Left colon (tissue), 2 donors: Measurements from ENCODE around the gene GATA1. TPM values are rescaled to one million over a fixed set of nuclear protein-coding genes. Genes with fewer than 3 reads are reported as not detected.
"Not testable (repeated sequence)": the region's sequence is repeated elsewhere in the genome, so short reads cannot be mapped to it uniquely, and the experiment has no call there.

Experiments used
- ATAC-seq: fragments of 200-7000 bp; cut with Tn5 transposase; one replicate; pipeline ENCODE4 v1.9.1; 2020; ENCODE audit warnings: mild to moderate bottlenecking, moderate library complexity
- DNase-seq, 2 donors: peaks; one replicate each; pipeline ENCODE4 v3.0.0-alpha.2; 2020
- intact Hi-C, 2 donors: fragments of 100-400 bp; cut with DNase I in 1 of 2; cut with micrococcal nuclease in 1 of 2; formaldehyde crosslinking; loops; one replicate each; pipeline versions ENCODE4 v1.11.2 to v1.14.0; 2022; cut with DNase I, micrococcal nuclease
- total RNA-seq, 2 donors: library from RNA; stranded (reverse); fragmentation: NEBNext Ultra II Directional; extraction: Animal tissue kit (Norgen Biotek cat#: 25700); gene quantifications; one replicate each; pipeline ENCODE4 v1.2.1, GENCODE V29; 2021
- donor health status: DM: no; HTN: no; CAD: no.
- donor health status: DM: yes; HTN: yes; CAD: no.

GATA1 gene
- total RNA-seq, 2 donors from 2014 or later: not detected

- DNase-seq (peak; percentile 94 to 97), ATAC-seq (peak; percentile 86)
- intact Hi-C loops: no loop called here
Measured at GRCh38 chrX:48801280-48802088, 15.1 kb downstream of the GATA1 start, which contains the start of gene HDAC6. Gene HDAC6 (plus strand): TSS chrX:48802067. CDS start chrX:48802693, 626 bp downstream.

DNA sequence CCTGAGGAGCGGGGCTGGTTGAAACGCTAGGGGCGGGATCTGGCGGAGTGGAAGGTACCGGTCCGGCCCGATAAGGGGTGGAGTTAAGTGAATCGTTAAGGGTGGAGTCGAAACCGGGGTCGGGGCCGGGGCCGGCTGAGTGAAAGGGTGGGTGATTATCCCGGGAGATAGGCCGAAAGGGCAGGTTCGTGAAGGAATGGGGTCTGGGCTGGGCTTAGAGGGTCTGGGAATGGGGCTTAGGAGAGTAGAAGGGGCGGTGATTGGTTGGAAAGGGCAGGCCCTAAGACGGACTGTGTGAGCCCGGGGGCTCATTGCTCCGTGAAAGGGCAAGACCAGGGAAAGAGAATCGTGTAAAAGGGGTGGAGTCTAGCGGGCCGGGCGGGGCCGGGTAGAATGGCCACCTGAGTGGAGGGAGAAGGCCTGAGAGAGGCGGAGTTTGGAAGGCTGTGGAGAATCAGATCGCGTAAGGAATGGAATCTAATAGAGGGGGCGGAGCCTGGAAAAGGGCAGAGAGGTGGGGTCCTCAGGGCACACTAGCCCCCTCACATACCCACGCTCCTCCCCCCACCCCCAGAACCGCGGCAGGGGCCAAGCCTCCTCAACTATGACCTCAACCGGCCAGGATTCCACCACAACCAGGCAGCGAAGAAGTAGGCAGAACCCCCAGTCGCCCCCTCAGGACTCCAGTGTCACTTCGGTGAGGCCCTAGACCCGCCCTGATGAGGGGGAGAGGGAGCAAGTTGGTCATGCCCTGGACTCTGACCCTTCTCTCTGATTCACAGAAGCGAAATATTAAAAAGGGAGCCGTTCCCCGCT is 15.9 kb downstream of the GATA1 start:
- intact Hi-C loops: no loop called here
- ATAC-seq (peak; percentile 70), DNase-seq (peak; percentile 90)

GRCh38 chrX:48802905-48803200 is 16.5 kb downstream of the GATA1 start:
- no peak for ATAC-seq
- DNase-seq: no peak
- intact Hi-C loops: no loop called here

DNA sequence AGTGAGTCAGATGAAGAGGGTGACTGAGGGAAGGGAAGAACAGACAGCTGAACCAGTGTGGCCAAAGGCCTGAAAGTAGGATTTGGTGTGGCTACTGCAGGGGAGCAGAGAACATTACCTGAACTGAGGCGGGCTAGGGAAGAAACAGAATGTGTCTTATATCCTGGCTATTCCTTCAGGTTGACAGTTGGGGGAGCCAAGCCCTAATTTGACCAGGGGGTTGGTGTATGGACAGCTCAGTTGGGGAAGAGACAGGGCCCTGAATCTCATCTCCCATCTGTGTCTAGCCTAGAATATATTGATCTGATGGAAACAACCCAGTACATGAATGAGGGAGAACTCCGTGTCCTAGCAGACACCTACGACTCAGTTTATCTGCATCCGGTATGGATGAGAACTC is 19.7 kb downstream of the GATA1 start:
- ATAC-seq: no peak
- no peak for DNase-seq
- intact Hi-C loops: no loop called here

DNA sequence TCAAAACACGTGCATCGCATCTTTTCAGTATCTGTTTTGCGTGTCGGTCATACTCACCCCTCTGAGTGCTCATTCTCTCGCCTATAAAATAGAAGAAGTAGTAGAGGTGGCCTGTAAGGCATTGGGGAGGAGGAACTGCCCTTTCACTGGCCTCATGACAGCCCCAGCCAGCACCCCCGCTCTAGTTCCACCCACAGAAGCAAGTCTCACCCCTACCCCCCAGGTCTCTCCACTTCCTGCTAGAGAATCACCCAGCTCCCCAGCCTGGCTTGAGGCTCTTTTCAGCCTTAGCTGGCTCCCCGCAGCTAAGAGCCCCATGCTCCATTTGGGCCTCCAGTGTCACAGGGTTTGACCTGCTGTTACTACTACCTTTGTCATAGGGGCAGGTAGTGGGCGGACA is 27.3 kb downstream of the GATA1 start:
- intact Hi-C loops: no loop called here
- ATAC-seq (no peak), DNase-seq (no peak)

DNA sequence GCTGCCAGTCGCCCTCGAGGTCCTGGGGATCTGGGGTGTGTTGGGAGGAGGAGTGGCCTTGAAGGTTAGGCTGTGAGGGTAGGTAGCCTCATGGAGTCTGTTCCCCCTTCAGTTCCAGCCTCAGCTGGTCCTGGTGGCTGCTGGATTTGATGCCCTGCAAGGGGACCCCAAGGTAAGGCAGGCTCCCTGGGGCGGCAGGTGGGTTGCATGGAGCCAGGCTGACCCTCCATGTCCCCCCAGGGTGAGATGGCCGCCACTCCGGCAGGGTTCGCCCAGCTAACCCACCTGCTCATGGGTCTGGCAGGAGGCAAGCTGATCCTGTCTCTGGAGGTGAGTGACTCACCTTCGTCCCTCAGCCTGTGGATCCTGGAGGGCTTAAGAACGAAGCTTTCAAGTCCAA is 28.3 kb downstream of the GATA1 start:
- no peak for ATAC-seq
- DNase-seq: no peak
- intact Hi-C loops: no loop called here

- no peak for ATAC-seq
- DNase-seq: no peak
- intact Hi-C loops: no loop called here
Measured at GRCh38 chrX:48815266-48815665, 28.9 kb downstream of the GATA1 start.

- no peak for DNase-seq
- ATAC-seq: no peak
- intact Hi-C loops: no loop called here
Measured at GRCh38 chrX:48816014-48816810, 29.8 kb downstream of the GATA1 start.

DNA sequence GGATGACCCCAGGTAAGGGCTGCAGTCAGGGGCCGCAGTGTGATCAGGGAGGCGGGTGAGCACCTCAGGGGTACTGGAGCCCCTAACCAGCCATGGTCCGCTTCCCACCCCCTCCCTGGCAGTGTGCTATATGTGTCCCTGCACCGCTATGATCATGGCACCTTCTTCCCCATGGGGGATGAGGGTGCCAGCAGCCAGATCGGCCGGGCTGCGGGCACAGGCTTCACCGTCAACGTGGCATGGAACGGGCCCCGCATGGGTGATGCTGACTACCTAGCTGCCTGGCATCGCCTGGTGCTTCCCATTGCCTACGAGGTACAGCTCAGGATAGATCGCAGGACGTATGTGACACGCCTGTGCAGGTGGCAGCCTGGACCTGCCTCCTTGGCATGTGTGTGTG is 31.7 kb downstream of the GATA1 start:
- intact Hi-C loops: no loop called here
- DNase-seq (no peak), ATAC-seq (no peak)

GRCh38 chrX:48818866-48819265 is 32.5 kb downstream of the GATA1 start:
- DNase-seq (no peak), ATAC-seq (no peak)
- intact Hi-C loops: no loop called here

DNA sequence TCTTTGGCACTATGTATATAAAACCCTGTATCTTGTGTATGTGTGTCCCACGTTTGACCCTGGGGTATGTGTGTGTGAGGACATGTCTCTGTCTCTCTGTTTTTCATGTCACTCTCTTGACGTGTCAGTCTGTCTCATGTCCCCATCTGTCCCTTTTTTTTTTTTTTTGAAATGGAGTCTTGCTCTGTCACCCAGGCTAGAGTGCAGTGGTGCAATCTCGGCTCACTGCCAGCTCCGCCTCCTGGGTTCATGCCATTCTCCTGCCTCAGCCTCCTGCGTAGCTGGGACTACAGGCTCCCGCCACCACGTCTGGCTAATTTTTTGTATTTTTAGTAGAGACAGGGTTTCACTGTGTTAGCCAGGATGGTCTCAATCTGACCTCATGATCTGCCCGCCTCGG is 33.0 kb downstream of the GATA1 start:
- intact Hi-C loops, DNase-seq, ATAC-seq: not testable (repeated sequence)

GRCh38 chrX:48823053-48823452 is 36.7 kb downstream of the GATA1 start:
- no peak for ATAC-seq
- intact Hi-C loops: no loop called here
- no peak for DNase-seq

GRCh38 chrX:48824066-48824465 is 37.7 kb downstream of the GATA1 start:
- DNase-seq (no peak), ATAC-seq (no peak)
- intact Hi-C loops: no loop called here

DNA sequence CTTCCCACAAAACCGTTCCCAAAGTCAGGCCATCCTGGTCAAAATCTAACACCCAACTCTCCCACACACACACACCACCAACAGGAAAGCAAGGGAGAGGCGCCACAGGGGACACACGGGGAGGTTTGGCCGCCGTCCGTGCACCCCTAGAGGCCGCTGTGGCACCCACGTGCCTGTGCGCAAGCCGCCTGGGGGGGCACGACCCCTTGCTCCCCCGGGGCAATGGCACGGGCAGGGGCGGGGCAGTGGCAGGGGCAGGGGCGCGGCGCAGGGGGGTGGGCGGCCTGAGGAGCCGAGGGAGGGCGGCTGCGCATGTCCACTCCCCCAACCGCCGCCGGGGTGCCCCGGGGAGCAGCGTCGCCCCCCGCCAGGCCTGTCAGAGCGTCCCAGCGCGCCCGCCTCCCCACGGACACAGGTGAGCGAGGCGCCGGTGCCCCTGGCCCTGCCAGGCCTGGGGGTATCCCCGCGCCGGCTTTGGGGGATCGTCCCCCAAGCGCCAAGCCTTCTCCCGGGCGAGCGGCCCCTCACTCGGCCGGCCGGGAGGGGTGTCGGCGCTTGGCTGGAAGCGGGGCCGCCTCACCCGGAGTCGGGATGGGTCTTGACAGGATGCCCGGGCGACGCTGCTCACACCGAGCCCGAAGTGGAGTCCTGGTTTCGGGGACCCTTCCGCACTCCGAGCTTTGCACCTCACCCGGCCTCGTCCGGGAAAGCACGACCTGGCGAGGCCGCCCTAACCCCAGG is 39.9 kb downstream of the GATA1 start, which contains the start of gene ERAS:
Gene ERAS, plus strand, starts transcription at position 379 of the 741 bp plus-strand sequence. CDS start 2,611 bp downstream, outside the sequence.
- ATAC-seq (no peak), DNase-seq (no peak)
- intact Hi-C loops: no loop called here

DNA sequence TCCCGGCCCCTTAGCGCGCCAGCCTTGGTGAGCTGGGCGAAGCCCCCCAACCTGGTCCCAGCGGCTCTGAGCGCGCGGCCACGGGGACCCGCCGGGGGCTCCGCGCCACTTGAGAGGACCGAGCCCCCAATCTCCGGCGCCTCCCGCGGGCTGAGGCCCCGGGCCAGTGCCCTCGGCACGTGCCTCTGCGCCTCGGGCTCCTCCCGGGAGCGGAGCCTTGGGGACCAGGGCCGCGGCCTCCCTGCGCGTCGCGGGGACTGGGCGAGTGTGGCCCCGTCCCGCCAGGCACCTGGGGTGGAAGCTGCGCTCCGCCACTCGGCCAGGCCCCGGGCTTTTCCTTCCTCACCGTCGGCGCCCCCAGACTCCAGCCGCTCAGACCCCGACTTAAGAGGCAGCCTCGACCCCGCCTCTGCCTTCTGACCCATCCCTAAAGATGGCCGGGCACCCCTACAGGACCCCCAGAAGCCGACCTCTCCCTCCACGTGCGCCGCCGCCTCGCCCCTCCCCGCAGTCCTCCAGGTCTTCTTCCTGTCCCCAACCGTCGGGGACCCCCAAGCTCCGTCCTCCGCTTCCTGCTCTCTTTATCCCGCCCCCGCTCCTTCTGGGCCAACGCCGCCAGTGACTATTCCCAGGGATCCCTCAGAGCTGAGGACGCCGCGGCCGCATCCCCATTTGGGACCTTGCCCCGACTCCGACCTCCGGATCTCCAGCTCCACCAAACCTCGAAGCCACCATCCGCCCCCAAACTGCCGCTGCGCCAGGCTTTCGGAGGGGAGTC is 40.7 kb downstream of the GATA1 start:
- ATAC-seq (no peak), DNase-seq (no peak)
- intact Hi-C loops: no loop called here

GRCh38 chrX:48827654-48827968 is 41.2 kb downstream of the GATA1 start:
- intact Hi-C loops: no loop called here
- no peak for ATAC-seq
- DNase-seq: no peak

DNA sequence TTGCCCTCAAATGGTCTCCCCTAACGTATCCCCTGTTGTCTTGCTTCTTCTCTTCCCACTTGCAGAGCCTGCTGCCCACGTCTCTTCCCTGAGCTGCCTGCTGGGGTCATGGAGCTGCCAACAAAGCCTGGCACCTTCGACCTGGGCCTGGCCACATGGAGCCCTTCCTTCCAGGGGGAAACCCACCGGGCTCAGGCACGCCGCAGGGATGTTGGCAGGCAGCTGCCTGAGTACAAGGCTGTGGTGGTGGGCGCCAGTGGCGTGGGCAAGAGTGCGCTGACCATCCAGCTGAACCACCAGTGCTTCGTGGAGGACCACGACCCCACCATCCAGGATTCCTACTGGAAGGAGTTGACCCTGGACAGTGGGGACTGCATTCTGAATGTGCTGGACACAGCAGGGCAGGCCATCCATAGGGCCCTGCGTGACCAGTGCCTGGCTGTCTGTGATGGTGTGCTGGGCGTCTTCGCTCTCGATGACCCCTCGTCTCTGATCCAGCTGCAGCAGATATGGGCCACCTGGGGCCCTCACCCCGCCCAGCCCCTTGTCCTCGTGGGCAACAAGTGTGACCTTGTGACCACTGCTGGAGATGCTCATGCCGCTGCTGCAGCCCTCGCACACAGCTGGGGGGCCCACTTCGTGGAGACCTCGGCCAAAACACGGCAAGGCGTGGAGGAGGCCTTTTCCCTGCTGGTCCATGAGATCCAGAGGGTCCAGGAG is 42.8 kb downstream of the GATA1 start:
- no peak for ATAC-seq
- DNase-seq: no peak
- intact Hi-C loops: no loop called here
